SIG-M5 (cell line): ENCODE measurements around the gene STEAP3.

ENCODE experiments used
- DNase-seq: peaks from one replicate; lab custom pipeline; 2025; lab: John Stamatoyannopoulos, UW

Gene STEAP3

DNA sequence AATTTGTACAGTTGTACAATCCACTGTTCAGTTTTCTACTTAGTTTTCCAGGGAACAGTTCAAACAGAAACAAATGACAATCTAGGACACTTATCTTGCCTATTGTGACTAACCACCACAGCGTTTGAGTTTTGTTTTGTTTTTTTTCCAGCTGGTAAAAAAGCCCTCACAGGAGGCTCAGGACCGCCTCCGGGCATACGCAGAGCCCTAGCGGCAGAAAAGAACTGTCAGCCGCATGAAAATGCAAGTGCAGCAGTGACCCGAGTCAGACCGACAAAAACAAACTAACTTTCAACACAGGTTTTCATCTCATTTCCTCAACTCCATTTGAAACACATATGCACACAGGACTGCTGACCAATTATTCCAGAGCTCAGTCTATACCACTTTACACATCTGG is 68.6 kb downstream of the STEAP3 start:
- no peak for DNase-seq

DNA sequence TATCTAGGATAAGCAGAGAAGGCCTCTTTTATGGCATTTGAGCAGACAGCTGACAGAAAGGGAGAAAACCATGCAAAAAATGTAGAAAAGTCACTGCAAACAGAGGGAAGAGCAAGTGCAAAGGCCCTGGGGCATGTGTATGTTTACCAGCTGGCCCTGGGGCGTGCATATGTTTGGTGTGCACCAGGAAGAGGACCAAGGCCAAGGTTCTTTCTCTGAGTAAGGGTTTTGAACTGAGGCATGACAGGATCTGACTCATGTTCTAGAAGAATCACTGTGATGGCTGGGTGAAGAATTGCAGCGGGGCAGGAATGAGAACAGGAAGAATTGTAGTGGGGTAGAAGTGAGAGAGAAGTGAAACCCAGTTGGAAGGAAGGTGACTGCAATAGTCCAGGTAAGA is 69.6 kb downstream of the STEAP3 start:
- DNase-seq, result no peak

DNA sequence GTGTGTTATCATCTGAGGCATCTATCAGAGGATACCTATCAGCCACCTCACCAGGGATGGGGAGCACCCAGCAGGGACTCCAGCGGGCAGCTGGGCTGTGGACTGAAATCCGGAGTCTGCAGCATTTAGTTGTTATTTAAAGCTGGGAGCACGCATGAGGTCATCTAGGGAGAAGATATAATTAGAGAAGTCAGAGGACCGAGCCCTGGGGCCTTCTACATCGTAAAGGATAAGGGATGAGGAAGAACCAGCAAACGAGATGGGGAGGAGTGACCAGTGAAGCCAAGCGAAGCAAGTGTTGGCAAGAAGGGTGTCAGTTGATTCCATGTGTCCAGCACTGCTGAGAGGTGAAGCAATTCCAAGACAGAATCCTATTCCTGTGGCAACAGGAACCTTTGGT is 70.3 kb downstream of the STEAP3 start:
- DNase-seq, result no peak

DNA sequence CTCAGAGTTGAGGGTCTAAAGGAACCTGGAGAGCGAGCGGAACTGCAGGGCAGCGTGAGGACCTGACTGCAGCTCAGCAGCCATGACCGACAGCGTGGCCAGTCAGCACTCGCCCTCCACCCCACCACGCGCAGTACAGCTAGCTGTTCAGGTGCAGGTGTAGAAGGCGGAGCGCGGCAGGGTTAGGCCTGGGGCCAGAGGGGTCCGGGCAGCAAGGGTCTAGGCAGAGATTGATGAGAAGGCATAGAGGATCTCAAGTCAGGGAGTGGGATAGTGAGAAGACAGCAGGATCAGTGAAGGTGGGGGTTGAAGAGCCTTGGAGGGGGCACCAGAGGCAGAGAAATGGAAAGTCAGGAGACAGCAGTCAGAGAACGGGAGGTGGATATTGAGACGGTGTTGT is 71.0 kb downstream of the STEAP3 start:
- no peak for DNase-seq

DNA sequence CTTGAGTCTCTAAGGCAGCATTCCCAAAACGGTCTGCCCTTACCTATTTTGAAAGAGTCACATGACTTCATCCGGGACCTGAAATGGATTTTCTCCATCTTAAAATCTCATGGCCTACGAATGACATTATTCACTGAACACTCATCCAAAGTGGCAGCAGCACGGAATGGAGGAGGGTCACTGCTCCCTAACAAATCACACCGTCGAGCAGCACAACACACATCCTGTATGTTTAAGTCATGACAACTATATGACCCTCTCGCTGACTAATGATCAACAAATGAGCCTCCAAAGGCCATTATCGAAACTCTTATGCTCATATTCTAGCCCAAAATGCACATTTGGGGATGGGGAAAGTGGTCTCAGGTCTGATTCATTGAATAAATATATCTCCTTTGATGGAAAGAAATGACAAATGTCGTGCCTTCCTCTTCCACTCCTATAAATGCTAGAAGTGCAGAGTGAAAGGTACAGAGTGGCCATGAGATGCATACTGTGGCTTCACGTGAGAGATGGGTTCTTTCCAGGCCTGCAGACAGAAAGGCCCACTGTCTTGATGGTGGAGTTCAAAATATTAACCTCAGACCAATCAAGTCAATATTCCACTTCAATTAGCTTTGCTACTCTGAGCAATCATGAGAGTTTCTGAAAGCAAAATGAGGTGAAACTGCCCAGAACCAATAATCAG is 72.2 kb downstream of the STEAP3 start:
- no peak for DNase-seq

DNA sequence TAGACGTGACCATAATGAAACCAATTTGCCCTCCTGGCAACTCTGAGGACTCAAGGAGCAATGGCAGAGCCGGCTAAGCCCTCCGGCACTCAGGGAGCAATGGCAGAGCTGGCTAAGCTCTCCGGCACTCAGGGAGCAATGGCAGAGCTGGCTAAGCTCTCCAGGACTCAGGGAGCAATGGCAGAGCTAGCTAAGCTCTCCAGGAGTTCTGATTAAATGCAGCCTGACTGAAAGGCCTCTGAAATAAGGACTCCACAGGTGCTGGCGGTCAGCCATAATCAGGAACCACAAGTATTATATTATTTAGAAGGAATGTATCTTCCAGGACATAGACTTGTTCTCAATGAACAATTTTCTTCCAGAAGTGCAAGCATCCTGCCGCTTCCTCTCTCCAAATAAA is 77.8 kb downstream of the STEAP3 start:
- DNase-seq, result no peak

DNA sequence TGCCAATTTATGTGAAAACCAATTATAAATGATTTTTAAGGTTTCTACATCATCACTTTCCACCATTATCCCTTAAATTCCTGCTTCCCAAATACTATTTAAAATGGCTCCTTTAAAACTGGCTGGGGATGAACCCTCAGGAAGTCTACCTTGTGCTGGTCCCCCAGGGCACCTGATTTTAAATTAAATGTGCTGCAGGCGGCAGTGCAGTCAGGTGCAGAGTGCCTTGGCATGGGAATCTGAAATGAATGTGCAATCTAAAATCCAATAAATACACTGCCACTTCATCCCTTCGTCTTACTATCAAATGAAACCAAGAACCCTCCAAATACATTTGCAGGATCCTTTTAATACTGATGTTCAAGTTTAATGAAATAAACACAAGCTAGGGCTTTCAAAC is 81.2 kb downstream of the STEAP3 start:
- DNase-seq, result no peak

DNA sequence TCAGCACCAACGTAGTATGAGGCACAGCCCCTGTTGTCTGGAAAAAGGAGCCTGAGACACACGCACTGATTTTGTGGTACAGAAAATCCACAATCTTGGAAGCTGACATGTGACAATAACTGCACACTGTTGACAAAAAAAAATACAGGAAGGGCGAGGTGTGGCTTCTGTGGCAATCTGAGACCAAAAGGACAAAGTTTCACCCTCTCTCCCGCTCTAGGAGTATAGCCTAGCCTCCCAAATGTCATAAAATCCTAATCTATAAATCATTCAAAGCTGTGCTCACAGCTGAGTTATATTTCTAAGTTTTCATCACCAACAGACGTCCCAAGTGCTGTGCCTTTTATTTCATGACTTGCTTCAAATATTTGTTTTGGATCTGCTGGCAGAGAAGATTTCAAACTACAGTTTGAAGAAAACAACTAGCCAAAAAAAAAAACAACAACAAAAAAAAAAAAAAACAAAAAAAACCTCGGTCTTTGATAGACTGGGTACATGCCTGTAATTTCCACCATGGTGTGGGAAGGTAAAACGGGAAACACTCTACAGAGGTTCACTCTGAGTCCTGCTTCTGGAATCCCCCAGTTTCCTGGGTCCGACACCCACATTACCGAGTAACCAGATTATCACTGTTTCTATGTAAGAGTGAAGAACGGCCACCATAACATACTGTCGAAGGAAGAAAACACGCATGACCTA is 82.0 kb downstream of the STEAP3 start:
- DNase-seq, result no peak

DNA sequence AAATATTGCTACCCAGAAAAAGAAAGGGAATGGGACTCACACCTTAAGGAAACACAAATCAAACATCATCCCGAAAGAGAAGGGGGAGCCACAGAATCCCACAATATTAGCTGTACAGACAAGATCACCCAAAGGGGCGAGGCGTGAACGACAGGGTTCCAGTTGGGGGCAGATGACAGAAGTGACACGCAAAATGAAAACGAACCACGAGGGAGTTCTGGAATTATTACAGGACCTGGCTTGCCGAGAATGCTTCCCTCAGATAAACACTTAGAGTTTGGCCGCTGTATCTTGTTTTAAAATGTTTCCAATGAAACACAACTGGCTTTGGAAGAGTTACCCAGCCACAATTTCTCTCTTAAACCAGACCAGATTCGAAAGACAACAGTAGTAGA is 82.6 kb downstream of the STEAP3 start:
- DNase-seq, result no peak

DNA sequence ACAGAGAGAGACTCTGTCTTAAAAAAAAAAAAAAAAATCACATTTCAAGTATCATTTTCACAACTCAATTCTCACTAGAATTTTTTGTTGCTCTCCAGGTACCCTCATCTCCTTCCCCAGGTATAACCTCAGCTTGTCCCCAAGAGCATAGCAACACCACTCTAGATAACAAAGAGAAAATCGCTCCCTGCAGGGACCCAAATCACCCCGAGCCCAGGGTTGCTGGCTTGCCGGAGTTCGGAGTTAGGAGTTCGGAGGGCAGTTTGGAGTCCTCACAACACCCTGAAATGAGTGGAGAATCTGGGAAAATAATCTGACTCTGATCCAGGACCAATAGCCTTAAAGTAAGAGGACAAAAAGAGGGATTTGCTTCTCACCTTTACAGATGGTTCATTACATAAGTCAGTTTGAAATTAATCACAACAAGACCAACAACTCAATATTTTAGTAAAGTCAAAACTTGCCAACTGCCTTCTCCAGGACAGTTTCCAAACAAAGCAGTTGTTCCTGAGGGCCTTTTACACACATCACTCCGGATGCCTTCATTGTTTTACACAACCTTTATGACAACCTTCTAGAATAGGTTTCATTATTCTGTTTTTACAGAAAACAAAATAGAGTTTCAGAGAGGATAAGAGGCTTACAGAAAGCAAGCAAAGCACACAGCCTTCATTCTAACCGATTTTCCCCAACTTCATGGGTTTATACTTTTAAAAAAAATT is 83.9 kb downstream of the STEAP3 start:
- DNase-seq, result no peak

DNA sequence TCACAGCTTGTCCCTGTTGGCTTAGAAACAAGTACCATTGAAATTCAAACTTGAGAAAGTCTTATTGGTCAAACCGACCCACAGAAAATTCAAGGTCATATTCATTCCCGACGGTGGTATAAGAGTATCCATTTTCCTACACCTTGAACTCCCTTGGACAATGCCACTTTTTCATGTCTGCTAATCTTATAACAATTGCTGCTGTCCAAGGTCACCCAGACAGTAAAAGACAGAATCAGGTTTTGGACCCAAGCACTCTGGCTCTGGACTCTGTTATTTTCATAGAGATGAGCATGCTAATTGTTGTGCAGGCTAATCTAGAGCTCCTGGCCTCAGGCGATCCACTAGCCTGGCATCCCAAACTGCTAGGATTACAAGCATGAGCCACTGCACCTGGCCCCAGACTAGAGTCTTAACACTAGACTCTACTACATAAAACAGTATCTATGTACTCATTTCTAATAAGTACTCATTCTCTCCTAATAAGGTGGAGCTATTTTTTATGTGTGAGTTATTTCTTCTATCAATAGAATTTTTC is 85.2 kb downstream of the STEAP3 start:
- DNase-seq, result no peak

DNA sequence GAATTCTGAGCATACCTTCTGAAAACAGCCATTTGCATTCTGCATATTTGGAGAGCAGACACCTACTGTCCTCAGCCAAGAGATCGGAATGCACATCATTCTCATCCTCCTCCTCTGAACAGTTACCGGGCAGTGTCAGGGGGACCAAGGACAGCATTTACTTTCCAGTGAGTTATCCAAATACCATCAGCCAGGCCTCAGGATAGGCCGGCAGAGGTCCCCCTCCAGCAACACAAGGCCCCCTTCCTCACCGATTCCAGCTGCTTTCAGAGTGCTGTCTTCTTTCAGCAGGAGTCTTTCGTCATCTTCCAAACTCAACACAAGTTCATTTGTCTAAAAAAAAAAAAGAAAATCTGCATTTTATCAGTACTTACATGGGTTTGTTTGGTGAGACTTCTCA is 87.7 kb downstream of the STEAP3 start:
- DNase-seq, result no peak

DNA sequence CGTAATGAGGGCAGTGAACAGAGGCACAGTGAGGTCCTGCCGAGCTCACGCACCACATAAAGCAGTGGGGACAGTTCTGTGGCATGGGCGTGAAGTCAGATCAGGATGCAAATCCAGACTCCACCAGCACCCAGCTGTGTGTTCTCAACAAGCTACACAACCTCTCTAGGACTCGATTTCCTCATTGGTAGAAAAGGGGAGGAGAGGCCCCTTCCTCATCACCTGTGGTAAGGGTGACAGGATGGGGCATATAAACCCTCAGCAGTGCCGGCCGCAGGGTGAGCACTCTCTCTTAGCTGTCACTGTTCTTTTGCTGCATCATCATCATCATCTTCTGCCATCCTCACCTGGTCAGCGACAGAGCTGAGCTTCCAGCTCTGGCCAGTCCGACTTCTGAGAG is 88.2 kb downstream of the STEAP3 start:
- DNase-seq, result no peak
